HG03066 (cell line): Measurements from ENCODE around the gene UNC5C.
"Not testable (repeated sequence)": the region's sequence is repeated elsewhere in the genome, so short reads cannot be mapped to it uniquely, and the experiment has no call there.

Source experiments
- ATAC-seq: cut with Tn5 transposase; IDR thresholded peaks from one replicate; pipeline ENCODE4 v1.9.1; 2021; ENCODE audit warnings: low read depth; ENCODE audit not compliant: unreplicated experiment

Gene UNC5C

DNA sequence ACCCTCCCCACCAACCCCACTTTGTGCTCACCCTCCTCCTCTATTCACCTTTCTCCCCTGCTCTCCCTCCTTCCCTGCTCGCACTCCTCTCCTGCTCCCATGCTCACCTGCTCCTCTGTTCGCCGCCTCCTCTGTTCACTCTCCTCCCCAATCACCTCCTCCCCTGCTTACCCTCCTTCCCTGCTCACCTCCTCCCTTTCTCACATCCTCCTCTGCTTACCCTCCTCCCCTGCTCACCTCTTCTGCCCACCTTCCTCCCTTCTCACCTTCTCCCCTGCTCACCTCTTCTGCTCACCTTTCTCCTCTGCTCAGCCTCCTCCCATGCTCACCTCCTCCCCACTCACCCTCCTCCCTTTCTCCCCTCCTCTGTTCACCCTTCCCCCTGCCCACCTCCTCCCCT is 357.2 kb downstream of the UNC5C start:
- ATAC-seq: no peak

DNA sequence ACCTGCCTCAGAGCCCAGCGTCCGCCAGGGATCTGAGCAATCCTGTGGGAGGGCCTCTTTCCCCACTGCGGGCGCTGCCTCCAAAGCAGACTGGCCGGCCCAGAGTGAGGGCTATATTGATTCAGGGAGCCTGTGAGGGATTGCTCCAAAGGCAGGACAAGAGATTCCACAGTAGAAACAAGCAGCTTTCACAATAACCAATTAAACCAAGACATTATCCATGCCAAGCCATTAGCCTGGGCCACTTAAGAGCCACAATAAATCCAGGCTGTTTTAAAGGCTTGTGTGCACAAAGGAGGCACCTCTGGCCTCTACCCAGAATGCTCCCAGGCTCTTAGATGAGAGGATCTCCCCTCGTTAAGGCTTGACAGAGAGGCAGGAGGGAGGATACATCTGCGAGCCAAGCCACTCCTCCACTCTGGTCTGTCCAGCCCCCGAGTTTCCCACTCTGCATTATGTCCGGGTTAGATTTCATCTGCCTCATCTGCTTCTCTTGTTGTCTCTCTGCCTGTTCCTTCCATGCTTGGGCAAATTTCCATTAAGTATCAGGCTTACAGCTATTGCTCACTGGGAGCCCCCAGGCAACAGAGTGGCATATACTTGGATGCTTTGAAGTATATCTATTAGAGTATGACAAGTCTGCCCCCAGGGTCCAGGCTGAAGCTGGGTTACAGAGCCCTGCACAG is 357.9 kb downstream of the UNC5C start:
- no peak for ATAC-seq

DNA sequence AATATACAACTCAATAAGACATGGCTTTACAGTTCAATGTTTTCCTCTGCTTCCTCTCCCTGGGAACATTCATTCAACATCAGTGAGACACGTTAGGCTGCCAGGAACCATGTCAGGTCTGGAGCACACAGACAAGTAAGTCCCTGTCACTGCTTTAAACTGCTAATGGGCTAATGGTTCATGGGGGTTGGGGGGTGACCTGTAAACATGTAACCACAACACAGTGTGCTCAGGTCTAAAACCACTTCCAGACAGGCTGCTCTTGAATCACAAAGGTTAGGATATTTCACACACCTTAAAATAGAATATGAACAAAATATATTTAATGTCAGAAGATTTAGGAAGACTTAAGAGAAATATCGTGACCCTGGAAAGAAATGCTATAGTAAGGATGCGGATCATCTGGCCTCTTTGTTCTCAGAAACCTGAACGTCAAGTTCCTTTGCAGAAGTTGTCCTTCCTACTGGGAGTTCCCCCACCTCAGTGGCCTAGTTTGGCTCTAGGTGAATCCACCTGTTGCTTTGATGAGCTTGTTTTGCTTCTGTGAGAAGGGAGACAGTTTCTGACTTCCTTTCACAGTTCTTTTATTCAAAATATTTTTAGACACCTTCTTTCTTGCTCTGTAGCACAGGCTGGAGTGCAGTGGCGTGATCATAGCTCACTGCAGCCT is 359.9 kb downstream of the UNC5C start:
- no peak for ATAC-seq

DNA sequence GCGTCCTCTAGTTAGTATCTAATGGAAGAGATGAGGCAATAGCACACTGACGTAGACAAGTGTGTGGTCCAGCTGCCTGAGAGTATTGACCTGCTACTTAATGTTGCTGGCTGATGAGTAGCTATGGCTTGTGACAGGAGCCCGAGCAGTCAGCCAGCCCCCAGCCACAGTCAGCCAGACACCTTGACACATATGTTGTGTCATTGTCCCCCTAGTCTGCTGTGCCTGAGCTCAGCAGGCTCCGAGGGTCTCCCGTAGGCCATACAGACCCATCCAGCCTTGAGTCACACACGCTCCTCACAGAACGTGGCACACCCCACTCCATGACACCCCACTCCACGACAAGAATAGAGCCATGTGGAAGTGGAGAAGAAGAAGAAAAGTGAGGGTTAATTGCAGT is 362.1 kb downstream of the UNC5C start:
- ATAC-seq: no peak

DNA sequence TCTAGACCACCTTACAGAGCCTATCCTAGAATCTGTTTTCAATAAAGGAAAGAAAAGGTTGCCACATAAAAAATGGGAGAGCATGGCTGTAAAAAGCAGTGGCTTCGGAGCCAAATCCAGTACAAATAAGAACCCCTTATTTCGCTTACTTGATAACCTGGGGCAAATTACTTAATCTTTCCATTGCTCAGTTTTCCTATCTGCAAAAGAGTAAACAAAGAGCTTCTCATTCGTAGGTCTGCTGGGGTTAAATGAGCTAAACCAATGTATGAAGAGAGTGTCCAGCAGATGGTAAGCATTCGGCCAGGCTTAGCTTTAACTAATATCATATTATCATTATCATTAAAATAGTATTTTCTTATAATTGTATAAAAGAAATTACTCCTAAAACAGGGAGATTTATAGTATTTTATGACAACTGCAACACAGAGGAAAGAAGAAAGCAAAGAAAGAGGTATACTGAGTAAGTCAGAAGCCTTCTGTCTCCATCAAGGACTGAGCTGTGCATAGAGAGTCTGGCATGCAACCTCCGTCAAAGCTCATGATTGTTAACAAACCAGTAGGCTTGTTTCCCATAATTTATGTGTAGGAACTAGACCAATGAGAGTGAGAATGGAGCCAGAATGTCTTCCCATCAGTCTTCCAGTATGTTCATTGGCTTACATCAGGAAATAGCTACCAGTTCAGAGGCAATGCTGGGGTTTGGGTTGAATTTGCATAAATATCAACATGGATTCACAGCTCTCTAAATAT is 364.9 kb downstream of the UNC5C start:
- no peak for ATAC-seq

DNA sequence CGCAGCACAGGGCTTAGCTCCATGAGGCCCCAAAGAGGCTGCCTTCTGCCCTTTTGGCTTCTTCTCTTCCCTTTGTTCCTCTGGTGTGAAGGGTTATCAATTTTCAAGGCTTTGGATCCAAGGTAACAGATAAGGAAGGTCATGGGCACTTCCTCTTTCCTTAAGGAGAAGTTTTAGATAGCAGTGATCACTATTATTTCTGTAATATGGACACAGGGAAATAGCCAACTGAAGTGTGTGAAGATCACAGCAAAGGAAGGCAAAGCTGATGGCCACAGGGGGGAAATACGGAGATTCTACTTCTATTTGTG is 366.8 kb downstream of the UNC5C start:
- ATAC-seq: no peak

DNA sequence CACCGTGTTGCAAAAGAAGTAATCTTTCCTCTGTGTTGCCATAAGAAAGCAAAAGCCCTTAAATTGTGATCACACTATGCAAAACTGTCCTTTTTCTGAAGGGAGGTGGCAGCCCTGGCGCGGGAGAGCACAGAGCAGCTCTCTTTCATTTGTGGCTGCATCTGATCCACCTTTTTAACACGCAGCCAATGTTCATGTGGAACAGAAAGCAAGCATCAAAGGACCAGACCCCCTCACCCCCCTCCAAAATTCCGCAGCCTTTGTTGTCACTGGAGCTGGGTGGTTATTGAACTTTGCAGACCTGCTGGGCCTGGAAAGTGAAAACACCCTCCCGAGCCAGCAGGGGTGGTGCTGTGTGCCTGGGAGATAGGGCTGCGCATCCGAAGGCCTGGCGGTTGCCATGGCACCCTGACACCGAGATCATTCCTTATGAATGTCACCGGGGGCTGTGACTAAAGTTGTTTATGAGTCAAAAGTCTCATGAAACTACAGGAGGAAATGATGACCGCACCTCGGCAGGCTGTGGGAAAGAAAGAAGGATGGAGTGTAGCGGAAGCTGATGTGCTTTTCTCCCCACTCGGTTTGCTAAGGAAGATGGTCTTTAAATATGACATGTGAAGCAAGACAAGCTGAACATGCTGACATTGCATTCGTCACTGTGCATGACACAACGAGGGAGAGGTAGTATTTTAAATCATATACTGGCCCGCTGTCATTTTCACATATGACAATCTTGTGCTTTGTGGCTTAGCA is 367.4 kb downstream of the UNC5C start:
- ATAC-seq: no peak

DNA sequence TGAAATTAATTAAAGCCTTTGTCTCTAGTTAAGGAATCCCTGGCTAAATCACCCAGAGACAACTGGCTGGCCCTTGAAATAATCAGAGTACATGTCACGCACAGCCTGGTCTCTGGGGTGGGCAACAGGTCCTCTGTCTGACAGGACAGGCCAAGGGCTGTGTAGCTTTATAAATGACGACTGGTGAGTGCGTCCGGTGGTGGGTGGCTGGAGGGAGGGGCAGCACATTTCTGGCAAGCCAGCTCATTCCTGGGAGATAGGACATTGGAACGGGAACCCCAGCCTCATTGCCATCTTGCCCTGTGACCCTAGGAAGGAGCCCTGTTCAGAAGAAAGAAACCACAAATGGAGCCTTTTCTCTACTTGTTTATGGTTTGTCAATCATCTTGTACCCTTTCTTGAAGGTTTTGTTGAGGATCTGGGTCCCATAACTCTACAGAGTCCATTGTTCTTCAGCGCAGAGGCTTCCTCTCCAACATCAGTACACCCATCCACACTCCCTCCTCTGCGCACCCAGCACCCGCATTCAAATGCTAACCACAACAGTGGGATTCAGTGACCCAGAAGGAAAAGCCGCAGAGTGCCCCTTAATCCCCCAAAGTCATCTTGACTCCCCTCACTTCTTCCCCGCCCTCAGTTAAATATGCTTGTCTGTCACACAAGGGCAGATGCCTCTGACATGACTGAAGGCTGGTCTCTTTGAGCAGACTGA is 368.1 kb downstream of the UNC5C start:
- ATAC-seq: no peak

DNA sequence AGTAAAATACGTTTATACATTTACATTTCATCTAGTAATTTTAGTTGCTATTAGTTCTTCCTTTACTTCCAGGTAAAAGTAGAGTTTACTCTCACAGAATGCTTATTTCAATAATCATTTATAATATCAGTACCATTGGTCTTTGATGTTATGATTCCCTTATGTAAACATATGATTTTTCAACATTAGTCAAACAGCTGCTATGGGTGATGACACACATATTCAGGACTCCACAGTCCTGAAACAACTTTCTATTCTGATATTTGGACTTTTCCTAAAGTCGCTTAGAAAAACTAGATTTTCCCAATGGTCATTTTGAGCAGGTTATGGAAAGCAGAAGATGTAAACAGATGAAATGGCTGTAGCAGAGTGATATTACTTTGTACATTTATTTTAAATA is 369.8 kb downstream of the UNC5C start:
- no peak for ATAC-seq

DNA sequence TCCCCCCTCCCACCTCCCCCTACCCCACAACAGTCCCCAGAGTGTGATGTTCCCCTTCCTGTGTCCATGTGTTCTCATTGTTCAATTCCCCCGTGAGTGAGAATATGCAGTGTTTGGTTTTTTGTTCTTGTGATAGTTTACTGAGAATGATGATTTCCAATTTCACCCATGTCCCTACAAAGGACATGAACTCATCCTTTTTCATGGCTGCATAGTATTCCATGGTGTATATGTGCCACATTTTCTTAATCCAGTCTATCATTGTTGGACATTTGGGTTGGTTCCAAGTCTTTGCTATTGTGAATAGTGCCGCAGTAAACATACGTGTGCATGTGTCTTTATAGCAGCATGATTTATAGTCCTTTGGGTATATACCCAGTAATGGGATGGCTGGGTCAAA is 377.4 kb downstream of the UNC5C start:
- not testable (repeated sequence) for ATAC-seq

DNA sequence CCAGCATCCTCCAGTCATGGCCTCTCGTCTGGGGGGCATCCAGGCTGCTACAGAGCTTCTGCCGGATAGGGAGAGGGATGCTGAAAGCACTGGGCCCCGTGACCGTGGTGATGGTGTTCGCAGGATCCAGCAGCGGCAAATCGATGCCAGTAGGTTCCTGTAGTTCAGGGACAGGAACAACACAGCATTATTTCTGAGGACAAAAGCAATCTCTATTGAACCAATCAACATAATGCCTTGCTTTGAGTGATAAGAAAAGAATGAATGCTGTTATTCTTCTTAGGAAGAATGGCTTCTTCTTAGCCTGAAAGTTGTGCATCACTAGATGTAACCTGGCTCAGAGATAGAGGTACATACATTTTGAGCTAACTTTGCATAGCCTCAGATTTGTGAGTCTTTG is 378.6 kb downstream of the UNC5C start:
- no peak for ATAC-seq

DNA sequence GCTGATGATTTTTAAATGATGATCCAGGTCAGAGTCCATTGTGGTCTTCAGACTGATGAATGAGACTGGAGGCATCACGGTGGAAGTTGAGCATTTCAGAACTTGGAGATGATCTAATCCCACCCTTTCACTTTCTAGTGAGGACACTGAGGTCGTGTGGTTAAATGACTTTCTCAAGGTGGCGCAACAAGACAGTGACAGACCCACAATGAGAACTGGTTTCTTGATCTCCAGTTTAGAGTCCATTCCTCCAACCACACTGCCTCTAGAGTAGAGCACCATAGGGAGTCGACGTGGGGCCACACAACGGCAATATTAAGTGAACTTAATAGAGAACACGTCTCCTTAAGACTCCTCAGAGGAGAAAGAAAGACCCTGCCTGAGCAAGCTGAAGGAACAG is 381.0 kb downstream of the UNC5C start:
- no peak for ATAC-seq

DNA sequence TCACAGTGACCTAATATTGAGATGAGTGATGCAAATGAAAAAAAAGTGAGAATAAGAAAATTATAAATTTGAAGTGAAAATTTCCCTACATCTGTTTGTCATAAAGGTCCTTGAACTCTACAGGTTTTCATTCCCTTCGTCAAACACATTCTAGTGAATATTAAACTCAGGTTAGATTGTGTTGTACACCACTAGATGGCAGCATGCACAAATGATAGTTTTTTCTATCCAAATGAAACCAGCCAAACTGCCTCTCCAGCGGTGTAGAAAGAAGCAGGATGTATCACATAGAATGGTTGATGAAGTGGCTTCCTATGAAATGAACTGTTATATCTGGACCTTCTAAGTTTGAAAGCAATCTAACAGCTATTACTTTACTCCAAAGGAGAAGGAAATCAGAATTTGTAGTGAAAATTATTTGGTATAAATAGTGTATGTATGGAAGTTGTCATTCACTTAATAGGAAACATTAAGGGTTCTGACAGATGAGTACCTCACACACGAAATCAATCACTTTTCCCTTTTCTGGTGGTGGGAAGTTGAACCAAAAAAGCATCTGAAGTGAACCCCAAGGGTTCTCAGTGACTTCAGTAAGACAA is 382.7 kb downstream of the UNC5C start:
- ATAC-seq: peak; percentile 80

DNA sequence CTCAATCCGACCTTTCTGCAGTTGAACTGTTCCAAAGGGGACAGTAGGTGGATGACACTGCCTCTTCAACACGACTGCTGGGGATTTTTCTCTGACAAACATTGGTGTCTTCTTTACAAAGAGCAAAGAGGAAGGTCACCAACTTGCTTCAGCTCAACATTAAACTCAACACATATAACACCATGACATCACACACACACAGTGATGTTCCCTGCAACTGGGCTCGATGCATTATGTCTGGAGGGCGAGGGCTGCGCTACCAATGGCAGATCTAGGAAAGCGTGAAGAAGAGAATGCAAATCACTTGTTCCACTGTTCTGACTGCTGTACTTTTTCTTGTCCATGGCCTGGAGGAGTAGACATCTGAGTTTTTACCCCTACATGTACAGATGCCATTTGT is 385.9 kb downstream of the UNC5C start:
- no peak for ATAC-seq

DNA sequence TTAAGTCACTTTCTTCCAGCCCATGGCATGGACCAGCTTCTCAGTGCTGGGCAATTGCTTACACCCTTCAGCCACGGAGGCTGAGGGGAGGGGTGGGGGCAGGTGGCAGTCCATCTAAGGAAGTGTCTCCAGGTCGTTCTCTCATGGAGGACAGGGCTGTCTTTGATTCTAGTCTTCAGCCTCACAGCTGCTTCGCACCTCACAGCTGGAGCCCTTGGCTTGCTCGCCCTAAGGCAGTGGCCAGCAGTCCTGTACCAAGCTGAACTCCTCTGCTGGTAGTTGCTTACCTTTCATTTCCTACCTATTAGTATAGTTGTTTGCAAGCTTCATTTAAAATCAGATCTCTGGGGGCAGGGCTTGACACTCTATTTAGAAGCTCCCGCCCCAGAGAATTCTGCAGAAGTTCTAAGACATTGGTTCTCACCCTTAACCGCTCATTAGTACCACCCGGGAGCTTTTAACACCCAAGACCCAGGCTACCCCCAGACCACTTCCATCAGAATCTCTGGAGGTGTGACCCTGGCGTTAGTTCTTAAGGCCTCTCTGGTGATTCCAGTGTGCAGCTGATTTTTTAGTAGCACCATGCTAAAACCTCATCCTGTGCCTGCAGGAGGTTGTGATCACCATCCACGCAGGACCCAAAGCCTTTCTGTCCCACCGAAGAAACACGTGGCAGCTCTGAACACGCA is 386.8 kb downstream of the UNC5C start:
- no peak for ATAC-seq

DNA sequence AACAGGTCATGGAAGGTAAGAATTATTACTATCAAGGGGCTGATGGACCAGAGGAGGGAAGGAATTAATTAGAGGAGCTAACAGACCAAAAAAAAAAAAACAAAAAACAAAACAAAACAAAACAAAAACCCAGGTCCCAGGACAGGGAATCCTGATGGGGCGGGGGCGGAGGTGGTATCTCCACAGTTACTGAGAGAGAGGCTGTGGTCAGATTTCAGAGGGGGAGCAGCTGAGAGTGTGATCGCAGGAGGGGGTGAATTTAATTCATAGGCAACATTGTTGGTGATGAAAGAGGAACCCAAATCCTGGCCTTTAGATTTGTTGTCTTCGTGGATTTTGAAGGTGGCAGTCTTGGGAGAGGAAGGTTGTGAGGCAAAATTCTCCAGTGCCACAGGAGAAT is 389.4 kb downstream of the UNC5C start:
- no peak for ATAC-seq

DNA sequence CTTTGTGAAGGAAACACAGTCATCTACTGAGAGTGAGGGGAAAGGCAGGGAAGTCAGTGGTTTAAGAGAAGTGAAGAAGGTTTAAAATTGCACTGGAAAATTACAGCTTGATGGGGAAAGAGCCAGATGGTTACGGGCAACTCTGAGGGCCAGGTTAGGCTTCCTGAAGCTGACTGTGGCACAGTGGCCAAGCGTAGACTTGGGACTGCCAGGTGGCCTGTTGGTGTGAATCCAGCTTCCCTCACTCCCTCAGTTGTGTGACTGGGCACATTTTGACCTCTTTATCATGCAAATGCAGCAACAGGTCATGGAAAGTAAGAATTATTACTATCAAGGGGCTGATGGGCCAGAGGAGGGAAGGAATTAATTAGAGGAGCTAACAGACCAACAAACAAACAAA is 390.1 kb downstream of the UNC5C start:
- no peak for ATAC-seq

DNA sequence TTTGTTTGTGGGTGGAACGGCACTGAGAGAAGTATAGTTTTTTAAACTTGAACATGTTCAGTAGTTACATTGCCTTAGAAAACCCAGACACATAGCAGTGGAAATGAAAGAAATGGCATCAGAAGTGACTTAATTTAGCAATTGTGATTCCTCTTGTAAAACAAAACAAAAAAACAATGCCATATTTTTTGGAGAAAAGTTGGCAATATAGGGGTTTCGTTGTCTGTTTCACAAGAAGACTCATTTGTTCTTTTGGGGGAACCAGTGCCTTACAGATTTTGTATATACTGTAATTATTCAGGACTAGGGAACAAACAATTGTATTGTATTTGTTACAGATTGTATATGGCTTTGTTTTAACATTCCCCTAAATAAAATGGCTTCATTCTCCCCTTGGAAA is 390.7 kb downstream of the UNC5C start:
- no peak for ATAC-seq

DNA sequence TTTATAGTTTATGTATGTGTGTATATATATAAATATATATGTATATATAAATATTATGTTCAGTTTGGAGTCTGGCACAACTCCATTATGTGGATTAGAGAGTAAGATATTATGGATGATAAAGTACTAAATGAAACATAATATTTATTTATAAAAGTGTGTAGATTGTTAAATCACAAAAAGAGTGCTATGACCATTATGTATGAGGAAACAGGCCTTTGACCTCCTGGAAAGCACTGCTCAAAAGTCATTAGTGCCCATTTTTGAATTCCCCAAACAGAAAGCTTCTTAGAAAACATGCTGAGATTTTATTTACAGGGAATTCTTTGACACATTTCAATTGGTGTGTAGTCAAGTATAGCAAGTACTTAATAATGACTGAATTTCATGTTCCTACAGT is 391.2 kb downstream of the UNC5C start:
- ATAC-seq: no peak

DNA sequence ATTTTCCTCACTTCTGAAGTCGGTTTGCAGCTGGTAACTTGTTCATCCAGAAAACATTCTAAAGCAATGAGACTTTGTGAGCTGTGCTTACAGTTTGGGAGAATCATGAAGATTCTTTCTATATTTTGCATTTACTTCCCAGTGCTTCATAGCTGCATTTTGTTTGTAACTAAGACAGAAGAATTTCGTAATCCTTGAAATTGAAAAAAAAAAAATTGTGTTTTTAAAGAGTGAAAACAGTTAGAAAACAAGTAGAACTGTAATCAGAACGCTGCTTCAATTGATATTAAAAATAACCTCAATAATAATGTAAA is 392.4 kb downstream of the UNC5C start:
- no peak for ATAC-seq
